ENCODE data around the gene CCDC102B. TPM values are rescaled to one million over a fixed set of nuclear protein-coding genes. Genes with fewer than 3 reads are reported as not detected.

CCDC102B gene
- total RNA-seq, 1 donor from 2014 or later: 8.2 TPM

DNA sequence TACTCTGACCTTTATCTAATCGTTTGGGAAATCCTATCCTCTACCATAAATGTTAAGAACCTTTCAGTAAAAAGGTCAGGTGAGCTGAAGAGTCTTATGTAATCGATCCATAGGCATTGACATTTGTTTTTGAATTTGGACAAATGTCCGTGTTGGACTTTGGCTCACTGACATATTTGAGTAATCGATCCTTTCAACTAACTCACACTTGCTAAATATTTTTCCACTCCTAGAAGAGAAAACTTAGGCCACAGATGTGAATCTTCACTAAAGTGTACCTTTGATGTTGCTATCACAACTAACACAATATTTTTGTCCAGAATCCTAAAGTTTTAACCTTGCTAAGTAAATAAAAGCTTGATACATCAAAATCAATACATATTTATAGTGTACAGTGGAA is 89.5 kb downstream of the CCDC102B start:
- Mint-ChIP-seq H3K27me3 (ENCODE audit: unreplicated experiment) (no peaks in the 10 kb centered on the region), H3K36me3 (ENCODE audit: low read depth, unreplicated experiment) (no peaks in the 10 kb centered on the region), H3K9me3 (ENCODE audit: unreplicated experiment) (no peaks in the 10 kb centered on the region), H3K27ac (ENCODE audit: unreplicated experiment) (no peak overlapping the region), H3K4me3 (ENCODE audit: unreplicated experiment) (no peak overlapping the region), H3K4me1 (ENCODE audit: unreplicated experiment) (no peaks in the 10 kb centered on the region)
- TF ChIP-seq, protein P1, sequence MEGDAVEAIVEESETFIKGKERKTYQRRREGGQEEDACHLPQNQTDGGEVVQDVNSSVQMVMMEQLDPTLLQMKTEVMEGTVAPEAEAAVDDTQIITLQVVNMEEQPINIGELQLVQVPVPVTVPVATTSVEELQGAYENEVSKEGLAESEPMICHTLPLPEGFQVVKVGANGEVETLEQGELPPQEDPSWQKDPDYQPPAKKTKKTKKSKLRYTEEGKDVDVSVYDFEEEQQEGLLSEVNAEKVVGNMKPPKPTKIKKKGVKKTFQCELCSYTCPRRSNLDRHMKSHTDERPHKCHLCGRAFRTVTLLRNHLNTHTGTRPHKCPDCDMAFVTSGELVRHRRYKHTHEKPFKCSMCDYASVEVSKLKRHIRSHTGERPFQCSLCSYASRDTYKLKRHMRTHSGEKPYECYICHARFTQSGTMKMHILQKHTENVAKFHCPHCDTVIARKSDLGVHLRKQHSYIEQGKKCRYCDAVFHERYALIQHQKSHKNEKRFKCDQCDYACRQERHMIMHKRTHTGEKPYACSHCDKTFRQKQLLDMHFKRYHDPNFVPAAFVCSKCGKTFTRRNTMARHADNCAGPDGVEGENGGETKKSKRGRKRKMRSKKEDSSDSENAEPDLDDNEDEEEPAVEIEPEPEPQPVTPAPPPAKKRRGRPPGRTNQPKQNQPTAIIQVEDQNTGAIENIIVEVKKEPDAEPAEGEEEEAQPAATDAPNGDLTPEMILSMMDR (IDR thresholded peaks at IDR 0.05; ENCODE audit: unreplicated experiment): no peak
- no peak for DNase-seq (ENCODE audit: low spot score)

DNA sequence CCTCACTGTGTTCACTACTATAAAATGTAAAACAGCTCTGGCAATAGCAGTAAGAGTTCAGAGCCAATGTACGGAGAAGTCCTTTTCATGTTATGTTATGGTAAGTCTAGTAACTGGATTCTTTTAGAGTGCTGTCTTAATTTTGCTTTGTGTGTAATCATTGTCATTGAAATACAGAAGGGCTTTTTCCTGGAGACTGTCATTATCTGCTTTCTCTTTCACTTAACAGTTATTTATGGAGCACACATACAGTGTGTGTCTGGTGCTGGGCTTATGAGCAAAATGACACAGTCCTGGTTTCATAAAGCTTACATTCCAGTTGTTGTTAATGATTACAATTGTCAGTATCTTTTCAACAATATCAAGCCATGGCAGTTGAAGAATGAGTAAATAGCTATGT is 95.5 kb downstream of the CCDC102B start:
- Mint-ChIP-seq H3K27ac (ENCODE audit: unreplicated experiment) (no peak overlapping the region), H3K4me3 (ENCODE audit: unreplicated experiment) (no peak overlapping the region), H3K27me3 (ENCODE audit: unreplicated experiment) (no peaks in the 10 kb centered on the region), H3K36me3 (ENCODE audit: low read depth, unreplicated experiment) (no peaks in the 10 kb centered on the region), H3K4me1 (ENCODE audit: unreplicated experiment) (no peaks in the 10 kb centered on the region), H3K9me3 (ENCODE audit: unreplicated experiment) (no peaks in the 10 kb centered on the region)
- DNase-seq (ENCODE audit: low spot score): no peak
- TF ChIP-seq, protein P1 (IDR thresholded peaks at IDR 0.05; ENCODE audit: unreplicated experiment): no peak

DNA sequence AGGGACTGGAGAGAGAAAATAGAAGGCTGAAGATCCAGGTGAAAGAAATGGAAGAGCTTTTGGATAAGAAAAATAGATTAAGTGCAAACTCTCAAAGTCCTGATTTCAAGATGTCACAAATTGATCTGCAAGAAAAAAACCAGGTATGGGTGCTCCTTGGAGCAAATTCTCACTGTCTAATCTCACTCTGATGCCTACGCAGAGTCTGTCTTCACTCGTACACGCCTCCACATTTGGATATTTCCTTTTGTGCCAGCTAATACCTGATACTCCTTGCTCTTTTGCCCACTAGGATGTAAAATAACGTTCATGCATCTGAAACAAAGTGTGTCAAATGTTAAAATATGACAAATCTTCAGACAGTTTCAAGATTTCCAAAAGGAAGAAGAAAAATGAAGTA is 99.4 kb downstream of the CCDC102B start:
- DNase-seq (ENCODE audit: low spot score): no peak
- no peak overlapping the region for H3K27ac Mint-ChIP-seq (ENCODE audit: unreplicated experiment)

DNA sequence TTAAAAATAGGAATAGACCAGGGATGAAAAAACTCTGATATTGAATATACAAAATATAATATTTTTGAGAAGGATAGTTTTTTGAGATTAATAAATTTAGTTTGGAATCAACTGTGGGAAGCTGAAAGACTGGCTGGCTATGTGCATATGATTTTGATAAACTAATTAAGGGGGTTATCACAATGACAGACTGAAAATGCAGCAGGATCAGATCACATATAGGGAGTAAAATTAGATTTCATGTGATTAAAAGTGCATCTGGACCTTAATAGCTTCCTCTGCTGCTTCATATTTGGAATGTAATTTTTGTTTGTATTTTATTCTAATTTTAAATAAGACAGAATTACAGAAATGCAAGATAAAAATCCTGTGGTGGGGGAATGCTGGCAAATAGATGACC is 111.7 kb downstream of the CCDC102B start:
- Mint-ChIP-seq H3K4me3 (ENCODE audit: unreplicated experiment) (no peak overlapping the region), H3K27me3 (ENCODE audit: unreplicated experiment) (no peaks in the 10 kb centered on the region), H3K4me1 (ENCODE audit: unreplicated experiment) (peaks cover 2% of the 10 kb centered on the region), H3K27ac (ENCODE audit: unreplicated experiment) (no peak overlapping the region), H3K36me3 (ENCODE audit: low read depth, unreplicated experiment) (no peaks in the 10 kb centered on the region), H3K9me3 (ENCODE audit: unreplicated experiment) (no peaks in the 10 kb centered on the region)
- DNase-seq (ENCODE audit: low spot score): no peak
- TF ChIP-seq, protein P1 (IDR thresholded peaks at IDR 0.05; ENCODE audit: unreplicated experiment): no peak

More for the DNA sequence above, 99.4 kb downstream of the CCDC102B start:
- Mint-ChIP-seq H3K4me1 (ENCODE audit: unreplicated experiment) (no peaks in the 10 kb centered on the region), H3K36me3 (ENCODE audit: low read depth, unreplicated experiment) (no peaks in the 10 kb centered on the region), H3K9me3 (ENCODE audit: unreplicated experiment) (no peaks in the 10 kb centered on the region), H3K27me3 (ENCODE audit: unreplicated experiment) (no peaks in the 10 kb centered on the region), H3K4me3 (ENCODE audit: unreplicated experiment) (no peak overlapping the region)
- TF ChIP-seq, protein P1 (IDR thresholded peaks at IDR 0.05; ENCODE audit: unreplicated experiment): no peak

DNA sequence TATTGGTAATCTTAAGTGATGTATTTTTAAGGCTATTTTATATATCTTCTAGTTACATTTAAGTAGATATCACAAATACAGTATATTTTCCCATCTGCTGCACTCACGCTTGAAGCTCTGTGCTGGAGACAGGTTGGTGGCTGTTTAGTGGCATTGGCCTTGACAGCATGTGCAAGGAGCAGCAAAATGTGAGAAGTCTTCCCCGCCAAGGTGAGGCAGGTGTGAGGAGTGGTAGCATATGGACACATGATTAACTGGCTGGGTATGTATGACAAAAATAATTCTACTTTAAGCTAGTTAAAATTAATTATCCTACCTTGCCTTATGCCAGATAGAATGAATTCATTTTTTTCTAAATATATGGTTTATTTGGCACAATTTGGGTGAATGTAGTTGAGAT is 117.2 kb downstream of the CCDC102B start:
- no peak overlapping the region for H3K27ac Mint-ChIP-seq (ENCODE audit: unreplicated experiment)
- no peak overlapping the region for H3K4me3 Mint-ChIP-seq (ENCODE audit: unreplicated experiment)
- no peaks in the 10 kb centered on the region for H3K36me3 Mint-ChIP-seq (ENCODE audit: low read depth, unreplicated experiment)
- peaks cover 3% of the 10 kb centered on the region for H3K4me1 Mint-ChIP-seq (ENCODE audit: unreplicated experiment)
- TF ChIP-seq, protein P1 (IDR thresholded peaks at IDR 0.05; ENCODE audit: unreplicated experiment): no peak
- no peak for DNase-seq (ENCODE audit: low spot score)
- H3K27me3 Mint-ChIP-seq (ENCODE audit: unreplicated experiment): no peaks in the 10 kb centered on the region
- H3K9me3 Mint-ChIP-seq (ENCODE audit: unreplicated experiment): no peaks in the 10 kb centered on the region
